WTC11 (cell line): ENCODE measurements around the gene FBRSL1. TPM values are rescaled to one million over a fixed set of nuclear protein-coding genes. Genes with fewer than 3 reads are reported as not detected.

ENCODE experiments used
- ATAC-seq: fragments of 200-7000 bp; cut with Tn5 transposase; 2 replicates; pipeline ENCODE4 v1.10.0; 2021; ENCODE audit warnings: mild to moderate bottlenecking, moderate library complexity
- CTCF ChIA-PET: fragments of 300-600 bp; sonication (Branson Sonifier 250); formaldehyde crosslinking; loops from one replicate; lab custom pipeline; 2021; ENCODE audit warnings: antibody characterized with exemption; lab: Charles Lee
- POLR2A ChIA-PET: fragments of 350-600 bp; sonication (Branson Sonifier 250); formaldehyde crosslinking; loops from one replicate; lab custom pipeline; 2021; ENCODE audit warnings: antibody characterized with exemption; lab: Charles Lee
- DNase-seq: peaks from one replicate; pipeline ENCODE4 v3.0.0; 2021; ENCODE audit warnings: low spot score
- H3K27ac Mint-ChIP-seq: 2 replicates; pipeline ENCODE4 v1.8.0; 2021; ENCODE audit warnings: mixed read lengths
- H3K27me3 Mint-ChIP-seq: 2 replicates; pipeline ENCODE4 v1.8.0; 2021; ENCODE audit warnings: low read depth, mild to moderate bottlenecking, moderate library complexity, mixed read lengths
- H3K36me3 Mint-ChIP-seq: 2 replicates; pipeline ENCODE4 v1.8.0; 2021; ENCODE audit warnings: mixed read lengths
- H3K4me1 Mint-ChIP-seq: 2 replicates; pipeline ENCODE4 v1.8.0; 2022; ENCODE audit warnings: mixed read lengths
- H3K4me3 Mint-ChIP-seq: 2 replicates; pipeline ENCODE4 v1.8.0; 2021; ENCODE audit warnings: mild to moderate bottlenecking, moderate library complexity, mixed read lengths
- H3K9me3 Mint-ChIP-seq: 2 replicates; pipeline ENCODE4 v1.8.0; 2021; ENCODE audit warnings: mixed read lengths
- CBFB ChIP-seq: sonication (generic); formaldehyde crosslinking; IDR thresholded peaks from 2 replicates; pipeline ENCODE4 v1.8.1; 2022; ENCODE audit warnings: mild to moderate bottlenecking, low read depth, missing genetic modification reagents
- CREB1 ChIP-seq: sonication (generic); formaldehyde crosslinking; IDR thresholded peaks from 2 replicates; pipeline ENCODE4 v1.8.0; 2023; ENCODE audit warnings: mild to moderate bottlenecking, missing genetic modification reagents
- FOXK1 ChIP-seq: sonication (generic); formaldehyde crosslinking; IDR thresholded peaks from 2 replicates; pipeline ENCODE4 v1.8.0; 2022; ENCODE audit warnings: mild to moderate bottlenecking, moderate library complexity, missing genetic modification reagents
- MYBL2 ChIP-seq: sonication (generic); formaldehyde crosslinking; IDR thresholded peaks from 2 replicates; pipeline ENCODE4 v1.8.1; 2023; ENCODE audit warnings: mild to moderate bottlenecking, moderate library complexity, missing genetic modification reagents
- RORB ChIP-seq: fragments of 250-450 bp; sonication (Bioruptor Pico); IDR thresholded peaks from 2 replicates; pipeline ENCODE4 v1.9.0; 2021; ENCODE audit warnings: mild to moderate bottlenecking
- SMAD3 ChIP-seq: sonication (generic); formaldehyde crosslinking; IDR thresholded peaks from 2 replicates; pipeline ENCODE4 v1.8.0; 2022; ENCODE audit warnings: missing genetic modification reagents, mild to moderate bottlenecking, borderline replicate concordance
- SP1 ChIP-seq: sonication (generic); formaldehyde crosslinking; conservative IDR thresholded peaks from 2 replicates; pipeline ENCODE4 v1.8.1; 2022; ENCODE audit warnings: missing genetic modification reagents
- TCF7 ChIP-seq: sonication (generic); formaldehyde crosslinking; IDR thresholded peaks from 2 replicates; pipeline ENCODE4 v1.8.0; 2022; ENCODE audit warnings: mild to moderate bottlenecking, low read depth, missing genetic modification reagents, moderate library complexity
- TP53 ChIP-seq: sonication (generic); formaldehyde crosslinking; IDR thresholded peaks from 2 replicates; pipeline ENCODE4 v1.8.1; 2023; ENCODE audit warnings: mild to moderate bottlenecking, missing genetic modification reagents
- ZNF416 ChIP-seq: fragments of 250-450 bp; sonication (Bioruptor Pico); IDR thresholded peaks from 2 replicates; pipeline ENCODE4 v1.9.0; 2021; ENCODE audit warnings: mild to moderate bottlenecking, inconsistent platforms
- total RNA-seq: library from RNA; stranded (reverse); gene quantifications from 3 replicates; pipeline ENCODE4 v1.2.3, GENCODE V29; 2021
- TF ChIP-seq, protein P1 (sequence below): sonication (generic); formaldehyde crosslinking; IDR thresholded peaks from 2 replicates; pipeline ENCODE4 v1.8.1; 2023; ENCODE audit warnings: mild to moderate bottlenecking, missing genetic modification reagents
- TF ChIP-seq, protein P2 (sequence below): sonication (generic); formaldehyde crosslinking; IDR thresholded peaks from 2 replicates; pipeline ENCODE4 v1.8.1; 2023; ENCODE audit warnings: mild to moderate bottlenecking, missing genetic modification reagents, moderate library complexity
- TF ChIP-seq, protein P3 (sequence below): fragments of 200-600 bp; IDR thresholded peaks from 2 replicates; pipeline ENCODE4 v1.8.0; 2022; ENCODE audit warnings: antibody characterized with exemption
- TF ChIP-seq, protein P4 (sequence below): sonication (generic); formaldehyde crosslinking; IDR thresholded peaks from 2 replicates; pipeline ENCODE4 v1.8.0; 2023; ENCODE audit warnings: missing genetic modification reagents, mild to moderate bottlenecking, borderline replicate concordance
- TF ChIP-seq, protein P5 (sequence below): sonication (generic); formaldehyde crosslinking; IDR thresholded peaks from 2 replicates; pipeline ENCODE4 v1.8.1; 2022; ENCODE audit warnings: low read depth, mild to moderate bottlenecking, moderate library complexity, missing genetic modification reagents, borderline replicate concordance
- TF ChIP-seq, protein P6 (sequence below): sonication (generic); formaldehyde crosslinking; IDR thresholded peaks from 2 replicates; pipeline ENCODE4 v1.8.1; 2023; ENCODE audit warnings: mild to moderate bottlenecking, missing genetic modification reagents, moderate library complexity
- TF ChIP-seq, protein P7 (sequence below): sonication (generic); formaldehyde crosslinking; IDR thresholded peaks from 2 replicates; pipeline ENCODE4 v1.8.1; 2023; ENCODE audit warnings: mild to moderate bottlenecking, missing genetic modification reagents, borderline replicate concordance
- TF ChIP-seq, protein P8 (sequence below): sonication (generic); formaldehyde crosslinking; IDR thresholded peaks from 2 replicates; pipeline ENCODE4 v1.8.1; 2022; ENCODE audit warnings: mild to moderate bottlenecking, moderate library complexity, missing genetic modification reagents

Gene FBRSL1
- total RNA-seq, 1 experiment from 2014 or later, result 129 TPM

DNA sequence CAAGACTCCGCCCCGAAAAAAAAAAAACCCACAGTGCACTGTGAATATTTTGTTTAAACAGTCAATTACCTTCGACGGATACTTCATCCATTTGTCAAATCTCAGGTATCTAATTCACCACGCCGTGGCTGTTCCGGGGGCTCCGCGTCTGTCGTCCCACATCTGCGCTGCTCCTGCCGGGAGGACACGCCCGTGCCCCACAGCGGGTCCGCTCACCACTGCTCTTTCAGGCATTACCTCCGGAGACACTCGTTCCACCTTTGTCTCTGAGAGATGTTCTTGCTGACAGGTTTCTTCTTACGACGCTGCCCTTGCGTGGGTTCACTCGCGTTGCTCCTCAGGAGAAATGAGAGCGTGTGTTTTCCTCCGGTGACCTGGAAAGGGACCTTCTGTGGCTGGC lies 46.9 kb upstream of the FBRSL1 start:
- DNase-seq, result no peak
- TF ChIP-seq, protein P1, sequence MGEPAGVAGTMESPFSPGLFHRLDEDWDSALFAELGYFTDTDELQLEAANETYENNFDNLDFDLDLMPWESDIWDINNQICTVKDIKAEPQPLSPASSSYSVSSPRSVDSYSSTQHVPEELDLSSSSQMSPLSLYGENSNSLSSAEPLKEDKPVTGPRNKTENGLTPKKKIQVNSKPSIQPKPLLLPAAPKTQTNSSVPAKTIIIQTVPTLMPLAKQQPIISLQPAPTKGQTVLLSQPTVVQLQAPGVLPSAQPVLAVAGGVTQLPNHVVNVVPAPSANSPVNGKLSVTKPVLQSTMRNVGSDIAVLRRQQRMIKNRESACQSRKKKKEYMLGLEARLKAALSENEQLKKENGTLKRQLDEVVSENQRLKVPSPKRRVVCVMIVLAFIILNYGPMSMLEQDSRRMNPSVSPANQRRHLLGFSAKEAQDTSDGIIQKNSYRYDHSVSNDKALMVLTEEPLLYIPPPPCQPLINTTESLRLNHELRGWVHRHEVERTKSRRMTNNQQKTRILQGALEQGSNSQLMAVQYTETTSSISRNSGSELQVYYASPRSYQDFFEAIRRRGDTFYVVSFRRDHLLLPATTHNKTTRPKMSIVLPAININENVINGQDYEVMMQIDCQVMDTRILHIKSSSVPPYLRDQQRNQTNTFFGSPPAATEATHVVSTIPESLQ, result no peak
- TF ChIP-seq, protein P2, sequence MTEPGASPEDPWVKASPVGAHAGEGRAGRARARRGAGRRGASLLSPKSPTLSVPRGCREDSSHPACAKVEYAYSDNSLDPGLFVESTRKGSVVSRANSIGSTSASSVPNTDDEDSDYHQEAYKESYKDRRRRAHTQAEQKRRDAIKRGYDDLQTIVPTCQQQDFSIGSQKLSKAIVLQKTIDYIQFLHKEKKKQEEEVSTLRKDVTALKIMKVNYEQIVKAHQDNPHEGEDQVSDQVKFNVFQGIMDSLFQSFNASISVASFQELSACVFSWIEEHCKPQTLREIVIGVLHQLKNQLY (CRISPR knock-in tag), result no peak
- TF ChIP-seq, protein P3, sequence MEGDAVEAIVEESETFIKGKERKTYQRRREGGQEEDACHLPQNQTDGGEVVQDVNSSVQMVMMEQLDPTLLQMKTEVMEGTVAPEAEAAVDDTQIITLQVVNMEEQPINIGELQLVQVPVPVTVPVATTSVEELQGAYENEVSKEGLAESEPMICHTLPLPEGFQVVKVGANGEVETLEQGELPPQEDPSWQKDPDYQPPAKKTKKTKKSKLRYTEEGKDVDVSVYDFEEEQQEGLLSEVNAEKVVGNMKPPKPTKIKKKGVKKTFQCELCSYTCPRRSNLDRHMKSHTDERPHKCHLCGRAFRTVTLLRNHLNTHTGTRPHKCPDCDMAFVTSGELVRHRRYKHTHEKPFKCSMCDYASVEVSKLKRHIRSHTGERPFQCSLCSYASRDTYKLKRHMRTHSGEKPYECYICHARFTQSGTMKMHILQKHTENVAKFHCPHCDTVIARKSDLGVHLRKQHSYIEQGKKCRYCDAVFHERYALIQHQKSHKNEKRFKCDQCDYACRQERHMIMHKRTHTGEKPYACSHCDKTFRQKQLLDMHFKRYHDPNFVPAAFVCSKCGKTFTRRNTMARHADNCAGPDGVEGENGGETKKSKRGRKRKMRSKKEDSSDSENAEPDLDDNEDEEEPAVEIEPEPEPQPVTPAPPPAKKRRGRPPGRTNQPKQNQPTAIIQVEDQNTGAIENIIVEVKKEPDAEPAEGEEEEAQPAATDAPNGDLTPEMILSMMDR, result no peak
- TF ChIP-seq RORB (CRISPR knock-in tag) (no peak), CREB1 (no peak), SP1 (CRISPR knock-in tag) (no peak), CBFB (no peak), FOXK1 (no peak)
- TF ChIP-seq, protein P4, sequence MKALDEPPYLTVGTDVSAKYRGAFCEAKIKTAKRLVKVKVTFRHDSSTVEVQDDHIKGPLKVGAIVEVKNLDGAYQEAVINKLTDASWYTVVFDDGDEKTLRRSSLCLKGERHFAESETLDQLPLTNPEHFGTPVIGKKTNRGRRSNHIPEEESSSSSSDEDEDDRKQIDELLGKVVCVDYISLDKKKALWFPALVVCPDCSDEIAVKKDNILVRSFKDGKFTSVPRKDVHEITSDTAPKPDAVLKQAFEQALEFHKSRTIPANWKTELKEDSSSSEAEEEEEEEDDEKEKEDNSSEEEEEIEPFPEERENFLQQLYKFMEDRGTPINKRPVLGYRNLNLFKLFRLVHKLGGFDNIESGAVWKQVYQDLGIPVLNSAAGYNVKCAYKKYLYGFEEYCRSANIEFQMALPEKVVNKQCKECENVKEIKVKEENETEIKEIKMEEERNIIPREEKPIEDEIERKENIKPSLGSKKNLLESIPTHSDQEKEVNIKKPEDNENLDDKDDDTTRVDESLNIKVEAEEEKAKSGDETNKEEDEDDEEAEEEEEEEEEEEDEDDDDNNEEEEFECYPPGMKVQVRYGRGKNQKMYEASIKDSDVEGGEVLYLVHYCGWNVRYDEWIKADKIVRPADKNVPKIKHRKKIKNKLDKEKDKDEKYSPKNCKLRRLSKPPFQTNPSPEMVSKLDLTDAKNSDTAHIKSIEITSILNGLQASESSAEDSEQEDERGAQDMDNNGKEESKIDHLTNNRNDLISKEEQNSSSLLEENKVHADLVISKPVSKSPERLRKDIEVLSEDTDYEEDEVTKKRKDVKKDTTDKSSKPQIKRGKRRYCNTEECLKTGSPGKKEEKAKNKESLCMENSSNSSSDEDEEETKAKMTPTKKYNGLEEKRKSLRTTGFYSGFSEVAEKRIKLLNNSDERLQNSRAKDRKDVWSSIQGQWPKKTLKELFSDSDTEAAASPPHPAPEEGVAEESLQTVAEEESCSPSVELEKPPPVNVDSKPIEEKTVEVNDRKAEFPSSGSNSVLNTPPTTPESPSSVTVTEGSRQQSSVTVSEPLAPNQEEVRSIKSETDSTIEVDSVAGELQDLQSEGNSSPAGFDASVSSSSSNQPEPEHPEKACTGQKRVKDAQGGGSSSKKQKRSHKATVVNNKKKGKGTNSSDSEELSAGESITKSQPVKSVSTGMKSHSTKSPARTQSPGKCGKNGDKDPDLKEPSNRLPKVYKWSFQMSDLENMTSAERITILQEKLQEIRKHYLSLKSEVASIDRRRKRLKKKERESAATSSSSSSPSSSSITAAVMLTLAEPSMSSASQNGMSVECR (CRISPR knock-in tag), result no peak
- TF ChIP-seq, protein P5, sequence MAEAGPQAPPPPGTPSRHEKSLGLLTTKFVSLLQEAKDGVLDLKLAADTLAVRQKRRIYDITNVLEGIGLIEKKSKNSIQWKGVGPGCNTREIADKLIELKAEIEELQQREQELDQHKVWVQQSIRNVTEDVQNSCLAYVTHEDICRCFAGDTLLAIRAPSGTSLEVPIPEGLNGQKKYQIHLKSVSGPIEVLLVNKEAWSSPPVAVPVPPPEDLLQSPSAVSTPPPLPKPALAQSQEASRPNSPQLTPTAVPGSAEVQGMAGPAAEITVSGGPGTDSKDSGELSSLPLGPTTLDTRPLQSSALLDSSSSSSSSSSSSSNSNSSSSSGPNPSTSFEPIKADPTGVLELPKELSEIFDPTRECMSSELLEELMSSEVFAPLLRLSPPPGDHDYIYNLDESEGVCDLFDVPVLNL (CRISPR knock-in tag), result no peak
- TF ChIP-seq, protein P6, sequence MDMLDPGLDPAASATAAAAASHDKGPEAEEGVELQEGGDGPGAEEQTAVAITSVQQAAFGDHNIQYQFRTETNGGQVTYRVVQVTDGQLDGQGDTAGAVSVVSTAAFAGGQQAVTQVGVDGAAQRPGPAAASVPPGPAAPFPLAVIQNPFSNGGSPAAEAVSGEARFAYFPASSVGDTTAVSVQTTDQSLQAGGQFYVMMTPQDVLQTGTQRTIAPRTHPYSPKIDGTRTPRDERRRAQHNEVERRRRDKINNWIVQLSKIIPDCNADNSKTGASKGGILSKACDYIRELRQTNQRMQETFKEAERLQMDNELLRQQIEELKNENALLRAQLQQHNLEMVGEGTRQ (CRISPR knock-in tag), result no peak
- ChIA-PET CTCF (no interaction called here), POLR2A (no interaction called here)
- peaks cover 78% of the 10 kb centered on the region for H3K27me3 Mint-ChIP-seq
- H3K36me3 Mint-ChIP-seq, result no peaks in the 10 kb centered on the region
- no peak overlapping the region for H3K27ac Mint-ChIP-seq
- H3K4me3 Mint-ChIP-seq, result no peak overlapping the region
- peaks cover 20% of the 10 kb centered on the region for H3K4me1 Mint-ChIP-seq
- ATAC-seq, result no peak
- no peaks in the 10 kb centered on the region for H3K9me3 Mint-ChIP-seq

DNA sequence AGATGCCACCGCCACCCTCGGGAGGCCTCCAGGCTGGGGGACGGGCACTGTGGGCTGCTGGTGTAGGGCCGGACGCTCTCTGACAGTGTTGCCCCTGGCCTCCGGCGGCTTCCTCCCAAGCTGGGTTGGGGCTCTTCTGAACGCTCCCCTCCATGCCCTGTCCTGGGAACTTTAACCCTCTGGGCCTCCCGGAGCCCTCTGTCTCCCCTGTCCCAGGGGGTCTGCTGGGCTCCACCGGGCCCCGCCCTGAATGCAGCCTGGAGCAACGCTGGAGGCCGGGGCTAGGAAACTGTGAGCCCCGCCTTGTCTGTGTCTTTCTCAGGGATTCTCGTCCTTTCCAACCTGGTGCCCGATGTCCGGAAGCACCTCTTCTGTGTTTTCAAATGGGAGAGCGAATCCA lies 45.7 kb upstream of the FBRSL1 start:
- Mint-ChIP-seq H3K4me1 (peaks cover 17% of the 10 kb centered on the region), H3K36me3 (no peaks in the 10 kb centered on the region), H3K4me3 (no peak overlapping the region), H3K27ac (no peak overlapping the region), H3K27me3 (peaks cover 87% of the 10 kb centered on the region), H3K9me3 (no peaks in the 10 kb centered on the region)
- CTCF ChIA-PET, result no interaction called here
- DNase-seq, result no peak
- ATAC-seq, result no peak
- POLR2A ChIA-PET, result no interaction called here
- TF ChIP-seq ZNF416 (CRISPR knock-in tag) (no peak), TP53 (CRISPR knock-in tag) (no peak), MYBL2 (CRISPR knock-in tag) (no peak), TCF7 (CRISPR knock-in tag) (no peak), SMAD3 (no peak)
- TF ChIP-seq, protein P6 (CRISPR knock-in tag), result no peak
- TF ChIP-seq, protein P7, sequence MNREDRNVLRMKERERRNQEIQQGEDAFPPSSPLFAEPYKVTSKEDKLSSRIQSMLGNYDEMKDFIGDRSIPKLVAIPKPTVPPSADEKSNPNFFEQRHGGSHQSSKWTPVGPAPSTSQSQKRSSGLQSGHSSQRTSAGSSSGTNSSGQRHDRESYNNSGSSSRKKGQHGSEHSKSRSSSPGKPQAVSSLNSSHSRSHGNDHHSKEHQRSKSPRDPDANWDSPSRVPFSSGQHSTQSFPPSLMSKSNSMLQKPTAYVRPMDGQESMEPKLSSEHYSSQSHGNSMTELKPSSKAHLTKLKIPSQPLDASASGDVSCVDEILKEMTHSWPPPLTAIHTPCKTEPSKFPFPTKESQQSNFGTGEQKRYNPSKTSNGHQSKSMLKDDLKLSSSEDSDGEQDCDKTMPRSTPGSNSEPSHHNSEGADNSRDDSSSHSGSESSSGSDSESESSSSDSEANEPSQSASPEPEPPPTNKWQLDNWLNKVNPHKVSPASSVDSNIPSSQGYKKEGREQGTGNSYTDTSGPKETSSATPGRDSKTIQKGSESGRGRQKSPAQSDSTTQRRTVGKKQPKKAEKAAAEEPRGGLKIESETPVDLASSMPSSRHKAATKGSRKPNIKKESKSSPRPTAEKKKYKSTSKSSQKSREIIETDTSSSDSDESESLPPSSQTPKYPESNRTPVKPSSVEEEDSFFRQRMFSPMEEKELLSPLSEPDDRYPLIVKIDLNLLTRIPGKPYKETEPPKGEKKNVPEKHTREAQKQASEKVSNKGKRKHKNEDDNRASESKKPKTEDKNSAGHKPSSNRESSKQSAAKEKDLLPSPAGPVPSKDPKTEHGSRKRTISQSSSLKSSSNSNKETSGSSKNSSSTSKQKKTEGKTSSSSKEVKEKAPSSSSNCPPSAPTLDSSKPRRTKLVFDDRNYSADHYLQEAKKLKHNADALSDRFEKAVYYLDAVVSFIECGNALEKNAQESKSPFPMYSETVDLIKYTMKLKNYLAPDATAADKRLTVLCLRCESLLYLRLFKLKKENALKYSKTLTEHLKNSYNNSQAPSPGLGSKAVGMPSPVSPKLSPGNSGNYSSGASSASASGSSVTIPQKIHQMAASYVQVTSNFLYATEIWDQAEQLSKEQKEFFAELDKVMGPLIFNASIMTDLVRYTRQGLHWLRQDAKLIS (CRISPR knock-in tag), result no peak
- TF ChIP-seq, protein P8, sequence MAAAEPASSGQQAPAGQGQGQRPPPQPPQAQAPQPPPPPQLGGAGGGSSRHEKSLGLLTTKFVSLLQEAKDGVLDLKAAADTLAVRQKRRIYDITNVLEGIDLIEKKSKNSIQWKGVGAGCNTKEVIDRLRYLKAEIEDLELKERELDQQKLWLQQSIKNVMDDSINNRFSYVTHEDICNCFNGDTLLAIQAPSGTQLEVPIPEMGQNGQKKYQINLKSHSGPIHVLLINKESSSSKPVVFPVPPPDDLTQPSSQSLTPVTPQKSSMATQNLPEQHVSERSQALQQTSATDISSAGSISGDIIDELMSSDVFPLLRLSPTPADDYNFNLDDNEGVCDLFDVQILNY, result no peak
